Stimulated activated CD8-positive, alpha-beta memory T cell treated with anti-CD3 and anti-CD28 coated beads, Interleukin-4, amount 100 ng/mL, for 1 hour (primary cell): ENCODE measurements around the gene CMPK1.
"Not testable (repeated sequence)": the region's sequence is repeated elsewhere in the genome, so short reads cannot be mapped to it uniquely, and the experiment has no call there.

Experiments used
- DNase-seq, 2 donors: peaks; one replicate each; pipeline ENCODE4 v3.0.0-alpha.2; 2020; ENCODE audit warnings: low read depth in 2 of 2, low spot score in 1 of 2

Gene CMPK1

DNA sequence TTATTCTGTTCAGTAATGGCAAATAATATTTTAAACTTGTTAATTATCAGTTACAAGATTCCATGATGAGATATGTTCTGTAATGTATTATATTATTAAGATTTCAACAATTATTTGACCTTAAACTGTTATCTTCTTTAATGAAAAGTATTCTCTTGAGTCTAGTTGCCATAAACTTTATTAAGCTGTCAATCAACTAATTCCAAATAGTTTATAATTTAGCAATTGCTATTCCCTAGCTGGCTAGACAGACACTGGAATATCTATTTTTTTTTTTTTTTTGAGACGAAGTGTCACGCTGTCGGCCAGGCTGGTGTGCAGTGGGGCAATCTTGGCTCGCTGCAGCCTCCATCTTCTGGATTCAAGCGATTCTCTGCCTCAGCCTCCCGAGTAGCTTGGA lies 3.8 kb downstream of the CMPK1 start:
- no peak for DNase-seq

DNA sequence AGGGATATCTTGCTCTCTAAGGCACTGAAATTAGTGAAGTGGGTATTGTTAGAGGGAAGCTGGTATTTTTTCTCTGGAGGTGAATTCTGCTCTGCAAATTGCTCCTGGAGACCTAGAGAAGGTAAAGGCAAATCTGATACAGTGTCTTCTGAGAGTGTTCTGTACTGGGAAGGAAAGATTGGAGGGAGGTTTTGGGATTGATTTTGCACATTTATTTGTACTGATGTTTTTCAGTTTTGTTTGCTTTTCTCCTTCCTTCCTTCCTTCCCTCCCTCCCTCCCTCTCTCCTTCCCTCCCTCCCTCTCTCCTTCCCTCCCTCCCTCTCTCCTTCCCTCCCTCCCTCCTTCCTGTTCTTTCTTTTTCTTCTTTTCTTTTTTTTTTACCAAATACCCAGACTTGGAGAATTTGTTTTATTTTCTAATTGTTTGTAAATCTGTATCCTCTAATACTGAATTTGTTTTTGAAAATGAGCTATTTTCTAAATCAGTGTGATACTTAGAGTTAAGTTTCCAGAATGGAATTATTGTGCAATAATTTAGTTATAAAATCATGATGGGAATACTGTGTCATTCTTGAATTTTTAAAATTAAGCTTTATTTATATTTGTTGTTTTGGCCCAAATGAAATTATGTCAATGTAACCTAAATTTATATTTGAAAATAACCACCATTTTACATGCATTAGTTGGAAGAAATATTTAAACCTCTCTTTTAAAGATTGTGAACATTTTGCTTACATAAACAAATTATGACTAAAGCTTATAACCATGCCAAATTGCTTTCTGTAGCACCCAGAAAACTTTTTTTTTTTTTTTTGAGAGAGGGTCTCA lies 4.9 kb downstream of the CMPK1 start:
- DNase-seq = no peak

DNA sequence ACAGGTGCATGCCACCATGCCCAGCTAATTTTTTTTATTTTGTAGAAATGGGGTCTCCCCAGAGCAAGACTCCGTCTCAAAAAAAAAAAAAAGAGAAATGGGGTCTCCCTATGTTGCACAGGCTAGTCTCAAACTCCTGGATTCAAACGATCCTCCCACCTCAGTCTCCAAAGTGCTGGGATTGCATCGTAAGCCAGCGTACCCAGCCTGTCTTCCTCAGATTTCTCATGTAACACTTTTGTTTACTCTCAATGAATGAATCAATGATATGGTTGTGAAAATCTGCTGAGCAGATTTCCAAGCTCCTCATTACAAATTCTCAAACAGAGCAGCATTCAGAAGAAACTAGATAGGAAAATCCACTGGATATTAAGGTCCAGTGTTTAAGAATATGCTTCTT lies 6.6 kb downstream of the CMPK1 start:
- no peak for DNase-seq

DNA sequence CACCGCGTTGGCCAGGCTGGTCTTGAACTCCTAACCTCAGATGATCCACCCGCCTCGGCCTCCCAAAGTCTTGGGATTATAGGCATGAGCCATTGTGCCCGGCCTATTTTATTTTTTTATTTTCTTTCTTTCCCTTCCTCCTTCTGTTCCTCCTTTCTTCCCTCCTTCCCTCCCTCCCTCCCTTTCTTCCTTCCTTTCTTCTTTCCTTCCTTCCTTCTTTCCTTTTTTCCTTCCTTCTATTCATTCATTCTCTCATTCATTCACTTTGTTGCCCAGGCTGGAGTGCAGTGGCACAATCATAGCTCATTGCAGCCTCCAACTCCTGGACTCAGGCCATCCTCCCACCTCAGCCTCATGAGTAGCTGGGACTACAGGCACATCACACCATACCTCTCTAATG lies 13.4 kb downstream of the CMPK1 start:
- not testable (repeated sequence) for DNase-seq

DNA sequence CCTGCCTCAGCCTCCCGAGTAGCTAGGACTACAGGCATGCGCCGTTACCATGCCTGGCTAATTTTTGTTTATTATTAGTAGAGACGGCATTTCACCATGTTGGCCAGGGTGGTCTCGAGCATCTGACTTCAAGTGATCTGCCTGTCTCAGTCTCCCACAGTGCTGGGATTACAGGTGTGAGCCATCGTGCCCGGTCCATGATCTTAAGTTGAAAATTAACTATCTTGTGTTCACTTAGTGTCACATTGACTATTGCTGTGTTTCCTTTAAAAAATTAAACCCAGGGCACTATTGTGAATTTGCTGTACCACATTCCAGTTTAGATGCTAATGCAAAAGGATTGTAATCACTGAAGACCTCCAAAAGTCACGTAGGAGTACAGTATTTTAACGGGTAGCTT lies 14.1 kb downstream of the CMPK1 start:
- DNase-seq = no peak

DNA sequence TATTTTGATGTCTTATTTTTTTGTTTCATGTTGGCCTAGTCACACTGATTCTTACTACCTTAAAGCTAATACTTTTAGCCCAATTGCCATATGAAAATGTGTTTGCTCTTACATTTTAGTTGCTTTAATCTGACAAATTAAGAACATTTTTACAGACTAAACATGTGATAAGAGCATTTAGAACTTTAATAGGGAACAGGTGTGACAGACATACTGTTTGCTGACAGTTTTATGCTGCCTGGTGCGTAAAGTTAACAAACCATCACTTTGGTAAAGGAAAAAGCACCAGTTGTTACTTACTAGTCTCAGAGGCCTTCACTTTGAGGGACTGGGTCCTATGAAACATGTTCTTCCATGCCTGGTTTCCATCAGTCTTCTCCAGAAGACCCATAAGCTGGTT lies 14.7 kb downstream of the CMPK1 start:
- DNase-seq = no peak

DNA sequence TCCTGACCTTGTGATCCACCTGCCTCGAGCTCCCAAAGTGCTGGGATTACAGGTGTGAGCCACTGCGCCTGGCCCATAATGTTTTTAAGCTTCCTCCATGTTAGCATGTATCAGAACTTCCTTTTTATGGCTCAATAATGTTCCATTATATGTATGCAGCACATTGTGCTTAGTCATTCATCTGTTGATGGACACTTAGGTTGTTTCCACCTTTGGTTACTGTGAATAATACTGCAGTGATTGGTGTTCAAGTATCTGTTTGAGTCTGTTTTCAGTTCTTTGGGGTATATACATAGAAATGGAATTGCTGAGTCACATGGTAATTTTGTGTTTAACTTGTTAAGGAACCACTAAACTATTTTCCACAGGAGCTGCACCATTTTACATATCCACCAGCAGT lies 17.7 kb downstream of the CMPK1 start:
- no peak for DNase-seq

DNA sequence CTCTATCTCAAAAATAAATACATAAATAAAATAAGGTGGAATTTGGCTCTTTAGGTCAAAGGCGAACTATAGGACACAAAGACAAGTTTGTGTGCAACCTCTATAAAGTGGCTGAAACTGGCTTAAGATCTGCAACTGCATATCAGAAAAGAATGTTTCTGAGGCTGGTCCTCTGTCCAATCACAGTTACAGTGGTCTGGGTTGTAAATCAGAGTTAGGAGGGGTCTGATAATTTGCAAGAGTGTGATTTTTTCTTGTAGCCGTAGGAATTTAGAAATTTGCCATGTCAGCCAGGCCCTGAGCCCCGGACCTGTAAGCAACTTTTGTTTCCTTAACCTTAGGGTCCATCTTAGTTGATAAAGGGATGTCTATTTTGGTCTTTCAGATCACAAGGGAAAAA lies 27.8 kb downstream of the CMPK1 start:
- DNase-seq = no peak

DNA sequence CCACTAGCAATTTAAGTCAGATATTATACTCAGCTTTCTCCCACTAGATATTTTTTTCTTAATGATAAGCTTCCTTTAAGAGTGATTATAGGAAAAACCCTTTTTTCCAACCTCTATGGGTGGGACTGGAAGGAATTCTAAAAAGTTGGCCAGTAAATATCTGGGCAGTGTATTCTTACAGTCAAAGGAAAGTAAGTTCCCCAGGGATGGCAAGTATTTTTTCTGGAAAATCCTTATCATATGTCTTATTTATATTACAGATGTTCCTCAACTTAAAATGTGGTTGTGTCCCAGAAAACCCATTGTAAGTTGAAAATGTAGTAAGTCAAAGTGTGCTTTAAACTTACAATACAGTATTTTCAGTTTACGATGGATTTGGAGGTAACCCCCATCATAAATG lies 29.2 kb downstream of the CMPK1 start:
- DNase-seq = no peak

DNA sequence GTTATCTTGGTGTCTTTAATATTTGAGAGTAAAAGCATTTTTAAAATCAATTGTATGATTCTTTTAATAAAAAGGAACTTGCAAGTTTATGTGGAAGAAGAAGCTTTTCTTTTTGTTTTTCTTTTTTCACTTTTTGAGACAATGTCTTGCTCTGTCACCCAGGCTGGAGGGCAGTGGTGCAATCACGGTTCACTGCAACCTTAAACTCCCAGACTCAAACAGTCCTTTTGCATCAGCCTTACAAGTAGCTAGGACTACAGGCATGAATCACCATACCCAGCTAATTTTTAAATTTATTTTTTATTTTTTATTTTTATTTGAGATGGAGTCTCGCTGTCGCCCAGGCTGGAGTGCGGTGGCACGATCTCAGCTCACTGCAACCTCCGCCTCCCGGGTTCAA lies 34.1 kb downstream of the CMPK1 start:
- DNase-seq = no peak

DNA sequence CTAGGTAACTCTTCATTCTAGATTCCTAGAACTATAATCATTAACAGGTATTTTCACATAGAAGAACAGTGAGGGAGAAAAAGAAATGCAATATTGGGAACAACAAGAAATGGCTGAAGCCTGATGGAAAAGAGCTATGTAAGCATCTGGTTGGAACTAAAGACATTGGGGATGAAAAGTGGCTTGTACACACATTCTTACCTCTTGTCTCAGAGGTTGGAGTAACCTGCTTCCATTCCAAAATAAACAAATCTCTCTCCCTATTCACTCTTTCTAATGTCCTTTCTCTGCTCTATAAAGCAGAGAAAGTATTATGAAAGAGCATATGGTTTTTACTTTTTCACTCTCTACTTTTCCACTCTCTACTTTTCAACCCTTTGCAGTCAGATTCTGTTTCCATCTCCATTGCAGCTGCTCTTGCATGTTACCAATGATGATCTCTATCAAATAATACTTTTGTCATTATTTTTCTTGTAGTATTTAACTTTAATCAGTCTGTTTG lies 37.5 kb downstream of the CMPK1 start:
- DNase-seq = no peak

DNA sequence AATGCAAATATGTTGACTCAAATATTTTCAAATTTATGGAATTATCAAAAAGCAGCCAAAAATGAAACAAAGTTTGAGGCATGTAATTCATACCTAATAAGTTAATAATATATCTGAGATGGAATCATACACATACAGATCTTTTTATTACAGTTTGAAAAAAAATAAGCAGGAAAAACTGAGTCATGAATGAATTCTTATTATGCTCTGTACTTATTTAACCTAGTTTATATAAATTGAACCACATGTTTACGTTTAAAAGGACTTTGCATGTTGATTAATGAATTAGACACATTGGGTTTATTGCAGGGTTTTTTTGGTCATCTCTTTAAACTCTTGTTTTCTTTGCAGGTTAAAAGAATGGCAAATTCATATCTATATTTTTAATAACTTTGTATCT lies 40.9 kb downstream of the CMPK1 start:
- no peak for DNase-seq

DNA sequence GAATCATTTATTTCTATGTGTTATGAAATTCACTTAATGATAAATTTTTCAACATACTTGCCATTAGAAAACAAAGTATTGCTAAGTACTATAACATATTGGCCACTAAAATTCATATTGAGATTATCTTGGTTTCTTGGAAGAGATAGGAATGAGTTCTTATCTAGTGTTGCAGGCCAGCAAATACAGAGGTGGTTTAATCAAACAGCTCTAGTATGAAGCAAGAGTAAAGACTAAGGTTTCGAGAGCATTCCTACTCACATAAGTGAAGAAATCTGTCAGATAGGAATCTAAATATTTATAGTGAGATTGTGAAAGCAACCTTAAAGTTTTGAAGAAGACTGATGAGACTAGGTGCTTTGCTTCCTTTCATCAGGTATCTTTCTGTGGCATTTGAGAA lies 44.6 kb downstream of the CMPK1 start:
- DNase-seq = no peak

DNA sequence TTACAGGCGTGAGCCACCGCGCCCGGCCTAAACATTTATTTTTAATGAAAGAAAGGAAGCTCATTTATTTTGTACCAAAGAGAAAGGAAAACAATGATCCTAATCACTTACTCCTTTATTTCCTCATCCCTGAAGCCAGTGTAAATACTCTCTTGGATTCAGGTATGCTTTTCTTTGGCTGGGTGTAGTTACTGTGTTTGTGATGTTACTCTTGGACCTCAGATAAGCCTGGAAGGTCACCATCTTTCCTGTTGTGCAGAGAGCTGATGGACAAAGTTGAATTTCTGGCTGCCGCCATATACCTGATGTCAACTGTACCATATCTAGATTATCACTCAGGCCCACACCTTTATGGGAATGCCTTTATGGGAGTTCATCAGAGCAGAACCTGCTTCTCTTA lies 47.1 kb downstream of the CMPK1 start:
- DNase-seq = no peak

DNA sequence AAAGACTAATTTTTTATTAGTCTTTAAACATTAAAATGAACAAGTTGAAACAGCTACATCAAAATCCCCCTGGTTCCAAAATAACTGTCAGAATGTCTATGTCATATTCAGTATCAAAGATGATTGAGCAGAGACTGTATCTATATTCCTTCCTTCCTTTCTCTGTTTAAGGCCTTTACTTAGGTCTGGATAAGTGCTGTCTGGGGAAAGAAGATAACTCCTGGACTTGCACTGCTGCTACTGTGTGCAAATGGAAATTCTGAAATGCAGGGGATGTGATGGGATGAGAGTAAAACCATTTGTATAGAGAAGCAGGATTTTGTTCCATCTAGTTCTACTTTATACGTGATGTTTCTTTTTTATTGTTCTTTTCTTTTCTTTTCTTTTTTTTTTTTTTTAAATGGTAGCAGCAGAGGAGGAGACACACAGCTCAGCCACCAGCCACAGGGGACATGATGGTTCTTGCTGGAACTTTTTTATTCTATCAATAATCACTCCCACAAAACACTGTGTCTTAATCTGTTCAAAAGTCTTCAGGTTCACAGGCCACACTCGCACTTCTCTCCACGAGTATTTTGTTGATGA lies 48.9 kb downstream of the CMPK1 start:
- no peak for DNase-seq

DNA sequence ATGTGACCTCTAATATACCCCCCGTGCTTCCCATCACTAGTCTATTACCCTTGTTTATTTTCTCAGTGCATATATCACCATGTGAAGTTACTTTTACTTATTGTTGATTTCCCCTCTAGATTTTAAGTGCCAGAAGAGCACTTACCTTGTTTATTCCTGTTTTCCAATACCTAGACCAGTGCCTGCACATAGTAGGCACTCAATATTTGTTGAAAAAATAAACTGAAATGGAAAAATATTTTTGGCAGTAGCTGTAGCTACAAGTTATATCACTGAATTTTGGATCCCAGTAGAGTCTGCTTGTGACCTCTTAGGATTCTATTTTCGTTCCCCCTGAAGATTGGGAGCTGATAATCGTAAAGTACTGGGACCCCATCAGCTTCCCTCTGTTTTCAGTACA lies 50.5 kb downstream of the CMPK1 start:
- DNase-seq = no peak

DNA sequence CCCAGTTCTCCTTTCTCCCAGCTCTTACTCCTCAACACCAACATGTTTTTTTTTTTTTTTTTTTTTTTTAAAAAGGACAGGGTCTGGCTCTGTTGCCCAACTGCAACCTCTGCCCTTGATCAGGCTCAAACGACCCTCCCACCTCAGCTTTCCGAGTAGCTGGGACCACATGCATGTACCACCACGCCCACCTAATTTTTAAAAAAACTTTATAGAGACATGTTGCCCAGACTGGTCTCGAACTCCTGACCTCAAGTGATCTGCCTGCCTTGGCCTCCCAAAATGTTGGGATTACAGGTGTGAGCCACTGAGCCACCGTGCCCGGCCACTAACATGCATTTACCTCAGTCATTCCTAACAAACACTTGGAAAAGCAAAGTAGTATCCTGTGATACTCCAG lies 51.4 kb downstream of the CMPK1 start:
- no peak for DNase-seq

DNA sequence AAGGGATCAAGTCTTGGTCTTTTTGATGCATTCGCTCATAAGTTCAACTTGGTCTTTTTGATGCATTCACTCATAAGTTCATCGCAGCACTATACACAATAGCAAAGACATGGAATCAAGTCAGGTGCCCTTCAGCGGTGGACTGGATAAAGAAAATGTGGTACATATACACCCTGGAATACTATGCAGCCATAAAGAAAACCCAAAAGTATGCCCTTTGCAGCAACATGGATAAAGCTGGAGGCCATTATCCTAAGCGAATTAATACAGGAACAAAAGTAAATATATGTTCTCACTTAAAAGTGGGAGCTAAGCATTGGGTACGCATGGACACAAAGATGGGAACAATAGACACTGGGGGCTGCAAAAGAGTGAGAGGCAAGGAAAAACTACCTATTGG lies 52.7 kb downstream of the CMPK1 start:
- no peak for DNase-seq

DNA sequence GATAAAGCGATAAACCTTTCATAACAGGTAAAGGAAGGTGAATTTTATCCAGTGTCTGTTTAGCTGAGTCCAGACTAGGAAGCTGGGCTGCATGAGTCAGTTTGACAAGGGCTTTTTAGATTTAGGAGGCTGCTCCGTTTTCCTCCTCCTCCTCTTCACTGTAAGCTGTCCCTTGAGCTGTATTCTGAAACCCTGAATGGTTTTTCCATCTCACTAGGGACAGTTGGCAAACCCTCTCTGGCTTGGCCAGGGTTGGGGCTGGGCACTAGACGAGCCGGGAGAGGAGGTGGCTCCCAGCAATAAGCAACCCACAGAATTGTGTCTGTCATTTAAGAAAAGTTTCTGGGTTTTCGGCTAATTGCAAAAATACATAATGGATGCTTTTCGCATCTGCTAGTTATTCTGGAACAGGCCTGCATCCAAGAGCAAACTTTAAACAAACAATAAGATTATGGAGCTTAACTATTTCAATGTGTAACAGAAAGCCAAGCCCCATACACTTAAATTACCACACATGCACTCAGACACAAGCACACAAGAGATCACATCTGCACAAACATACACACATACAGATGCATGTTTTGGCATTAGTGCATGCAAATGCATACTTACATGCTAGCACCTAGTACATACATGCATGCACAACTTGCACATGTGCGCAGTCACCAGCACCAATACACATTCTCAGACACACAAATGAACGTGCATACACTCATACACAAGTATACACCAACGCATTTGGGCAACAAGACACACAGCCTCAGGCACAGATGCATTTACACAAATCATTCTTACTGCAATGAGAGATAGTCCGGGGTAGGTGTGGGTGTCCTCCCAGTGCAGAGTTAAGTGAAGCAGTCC lies 54.7 kb downstream of the CMPK1 start:
- DNase-seq = no peak

DNA sequence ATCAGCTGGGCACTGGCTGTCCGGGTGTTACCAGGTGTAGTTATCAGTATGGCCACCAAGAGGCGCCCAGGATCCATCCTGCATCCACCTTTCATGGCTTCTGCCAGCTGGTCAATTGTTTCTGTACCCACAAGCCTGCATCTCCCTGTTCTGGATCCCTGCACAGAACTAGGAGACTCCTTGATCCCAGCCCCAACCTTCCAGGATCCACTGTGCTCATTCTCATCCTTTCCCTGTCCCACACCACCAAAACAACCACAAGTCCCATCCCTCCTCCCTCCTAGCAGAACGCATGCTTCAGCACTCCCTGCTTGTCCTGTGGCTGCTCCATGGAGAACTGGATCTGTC lies 55.3 kb downstream of the CMPK1 start:
- no peak for DNase-seq

DNA sequence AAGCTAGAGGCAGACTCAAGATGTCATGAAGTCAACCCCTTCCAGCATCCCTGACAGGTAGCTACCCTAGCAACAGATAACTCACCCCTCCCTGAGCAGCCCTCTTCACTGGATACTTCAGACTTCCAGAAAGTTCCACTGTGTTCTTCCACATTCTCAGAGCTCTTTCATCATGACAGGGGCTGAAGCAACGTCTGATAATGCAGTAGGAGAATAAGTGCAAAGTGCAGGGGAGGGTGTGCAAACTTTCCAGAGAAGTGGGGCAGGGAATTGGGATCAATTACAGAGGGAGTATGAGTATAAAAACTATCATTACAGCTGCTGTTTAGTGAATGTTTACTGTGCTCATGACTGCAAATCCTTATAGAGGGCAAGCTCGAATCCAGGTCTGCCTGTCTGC lies 56.1 kb downstream of the CMPK1 start:
- DNase-seq = no peak

DNA sequence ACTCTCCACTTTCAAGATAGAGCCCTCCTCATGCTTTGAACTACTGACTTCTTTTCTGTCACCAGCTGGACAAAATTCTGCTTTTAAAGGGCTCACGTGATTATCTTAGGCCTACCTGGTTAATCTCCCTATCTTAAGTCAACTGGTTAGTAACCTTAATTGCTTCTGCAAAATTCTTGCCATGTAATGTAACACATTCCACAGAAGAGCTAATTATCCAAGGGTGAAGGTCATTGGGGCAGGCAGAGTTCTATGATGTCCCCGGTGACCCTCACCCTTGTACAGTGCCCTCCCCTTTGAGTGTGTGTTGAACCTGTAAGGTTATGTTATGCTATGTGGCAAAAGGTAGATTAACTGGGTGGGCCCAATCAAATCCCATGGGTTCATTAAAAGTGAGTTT lies 57.3 kb downstream of the CMPK1 start:
- DNase-seq = no peak
